Occipital lobe (tissue), 3 donors: ENCODE results near the gene PHF8. TPM values are rescaled to one million over a fixed set of nuclear protein-coding genes. Genes with fewer than 3 reads are reported as not detected.

Experiments used
- DNase-seq: peaks from one replicate; lab custom pipeline; 2025; lab: John Stamatoyannopoulos, UW
- small RNA-seq: library from RNA; depleted of rRNA; stranded (forward); fragments of <200 nt; gene quantifications from one replicate; pipeline ENCODE3, GENCODE V24; 2014
- total RNA-seq: library from RNA; depleted of rRNA; stranded (reverse); fragments of >200 nt; gene quantifications from one replicate; pipeline ENCODE4 v1.2.3, GENCODE V29; 2014

The PHF8 gene
- total RNA-seq, 1 donor from 2014 or later = 9.5 TPM

DNA sequence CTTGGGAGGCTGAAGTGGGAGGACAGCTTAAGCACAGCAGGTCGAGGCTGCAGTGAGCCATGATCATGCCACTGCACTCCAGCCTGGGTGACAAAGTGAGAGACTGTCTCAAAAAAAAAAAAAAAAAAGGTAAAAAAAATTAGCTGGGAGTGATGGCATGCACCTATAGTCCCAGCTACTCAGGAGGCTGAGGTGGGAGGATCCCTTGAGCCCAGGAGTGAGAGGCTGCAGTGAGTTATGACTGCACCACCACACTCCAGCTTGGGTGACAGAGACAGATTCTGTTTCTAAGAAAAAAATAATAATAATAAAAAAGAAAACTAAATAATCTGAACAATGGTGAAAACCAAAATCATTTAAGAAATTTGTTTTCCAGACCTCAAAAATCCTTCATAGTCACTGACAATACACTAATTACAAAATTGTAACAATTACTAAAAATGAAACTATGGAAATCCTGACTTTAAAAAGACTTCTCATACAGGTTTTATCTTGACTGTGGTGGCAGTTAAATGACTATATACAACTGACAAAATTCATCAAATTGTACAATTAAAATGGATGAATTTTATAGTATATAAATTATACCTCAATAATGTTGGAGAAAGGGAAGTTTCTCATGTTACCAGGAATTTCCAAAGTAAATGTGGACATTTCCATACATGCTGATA is 31.3 kb downstream of the PHF8 start:
- DNase-seq = no peak

DNA sequence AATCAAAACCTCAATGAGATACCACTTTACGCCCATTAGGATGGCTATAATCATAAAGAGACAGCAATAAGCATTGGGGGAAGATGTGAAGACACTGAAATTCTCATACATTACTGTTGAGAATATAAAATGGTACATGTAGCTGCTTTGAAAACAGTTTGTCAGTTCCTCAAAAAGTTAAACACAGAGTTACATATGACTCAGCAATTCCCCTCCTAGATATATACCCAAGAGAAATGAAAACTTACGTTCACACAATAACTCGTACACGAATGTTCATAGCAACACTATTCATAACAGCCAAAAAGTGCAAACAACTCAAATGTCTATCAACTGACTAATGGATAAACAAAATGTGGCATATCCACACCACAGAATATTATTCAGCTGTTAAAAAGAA is 36.6 kb downstream of the PHF8 start:
- no peak for DNase-seq

DNA sequence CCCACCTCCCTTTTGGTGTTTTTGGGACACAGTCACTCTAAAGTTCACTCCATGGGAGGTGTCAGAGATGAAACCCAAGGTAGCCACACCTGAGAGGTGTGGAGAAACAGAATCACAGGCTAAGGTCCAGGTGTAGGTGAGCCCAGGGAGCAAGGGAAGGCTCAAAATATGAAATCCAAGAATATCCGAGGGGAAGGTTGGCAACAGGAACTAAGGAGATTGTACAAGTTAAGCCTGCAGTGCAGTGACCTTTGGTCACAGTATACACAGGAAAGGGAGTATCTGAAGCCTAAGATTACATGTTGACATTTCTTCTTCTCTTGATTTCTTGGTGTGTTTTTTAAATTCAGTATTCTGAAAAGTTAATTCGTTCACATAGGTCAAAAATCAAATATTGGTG is 46.5 kb downstream of the PHF8 start:
- no peak for DNase-seq

DNA sequence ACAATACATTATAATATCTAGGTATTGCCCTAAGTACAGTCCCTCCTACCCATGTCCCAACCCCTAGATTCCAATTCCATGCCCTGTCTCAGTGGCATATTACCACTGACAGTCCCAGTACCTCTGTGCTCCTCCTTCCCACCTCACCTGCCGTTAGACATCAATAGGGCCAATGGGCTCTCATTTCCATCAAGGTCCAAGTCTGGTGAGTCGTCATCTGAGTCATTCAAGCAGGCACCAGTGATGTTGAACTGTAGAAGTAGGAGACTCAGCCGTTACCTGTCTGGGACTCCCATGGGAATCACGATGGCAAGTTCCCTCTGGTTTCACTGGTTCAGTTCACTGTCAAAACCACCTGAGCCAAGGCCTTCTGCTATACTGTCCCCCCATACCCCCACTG is 51.7 kb downstream of the PHF8 start:
- DNase-seq = no peak

DNA sequence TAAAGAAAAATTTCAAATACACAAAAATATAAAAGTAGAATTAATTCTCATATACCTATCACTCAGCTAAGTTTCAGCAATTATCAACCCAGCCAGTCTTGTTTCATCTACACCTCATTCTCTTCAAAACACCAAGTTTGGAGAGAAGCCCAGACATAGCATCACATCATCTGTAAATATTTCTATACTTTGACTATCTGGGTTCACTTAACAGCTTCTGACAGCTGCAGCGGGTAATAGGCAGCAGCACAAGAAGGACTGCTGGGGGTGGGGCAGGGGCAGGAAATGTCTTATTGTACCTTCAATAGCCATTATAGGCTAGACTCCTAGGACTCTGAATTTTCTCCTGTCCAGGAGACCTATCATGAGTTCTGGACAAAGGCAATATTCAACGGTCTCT is 54.1 kb downstream of the PHF8 start:
- no peak for DNase-seq

DNA sequence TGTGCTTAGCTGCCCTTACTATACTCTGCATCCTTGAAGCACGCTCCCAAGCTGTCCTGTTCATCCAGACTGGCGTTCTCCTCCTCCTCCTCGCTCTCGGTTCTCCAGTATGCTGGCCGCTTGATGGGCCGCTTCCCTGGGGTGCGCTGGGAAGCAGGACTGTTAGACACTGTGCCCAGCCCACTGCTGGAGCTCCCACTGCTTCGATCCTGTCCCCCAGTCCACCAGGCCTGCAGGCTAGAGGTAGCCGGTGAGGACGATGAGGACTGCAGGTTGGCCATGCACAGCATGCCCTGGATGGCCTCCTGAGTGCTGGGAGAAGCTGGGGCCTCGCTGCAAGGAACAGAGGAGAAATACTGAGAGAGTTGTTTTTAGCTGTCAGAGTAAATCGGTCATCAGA is 59.4 kb downstream of the PHF8 start:
- no peak for DNase-seq

DNA sequence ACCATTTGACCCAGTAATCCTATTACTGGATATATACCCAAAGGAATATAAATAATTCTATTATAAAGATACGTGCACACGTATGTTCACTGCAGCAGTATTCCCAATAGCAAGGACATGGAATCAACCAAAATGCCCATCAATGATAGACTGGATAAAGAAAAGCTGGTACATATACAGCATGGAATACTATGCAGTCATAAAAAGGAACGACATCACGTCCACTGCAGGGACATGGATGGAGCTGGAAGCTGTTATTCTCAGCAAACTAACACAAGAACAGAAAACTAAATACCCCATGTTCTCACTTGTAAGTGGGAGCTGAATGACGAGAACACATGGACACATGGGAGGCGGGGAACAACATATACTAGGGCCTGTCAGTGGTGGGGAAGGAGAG is 69.7 kb downstream of the PHF8 start:
- no peak for DNase-seq

DNA sequence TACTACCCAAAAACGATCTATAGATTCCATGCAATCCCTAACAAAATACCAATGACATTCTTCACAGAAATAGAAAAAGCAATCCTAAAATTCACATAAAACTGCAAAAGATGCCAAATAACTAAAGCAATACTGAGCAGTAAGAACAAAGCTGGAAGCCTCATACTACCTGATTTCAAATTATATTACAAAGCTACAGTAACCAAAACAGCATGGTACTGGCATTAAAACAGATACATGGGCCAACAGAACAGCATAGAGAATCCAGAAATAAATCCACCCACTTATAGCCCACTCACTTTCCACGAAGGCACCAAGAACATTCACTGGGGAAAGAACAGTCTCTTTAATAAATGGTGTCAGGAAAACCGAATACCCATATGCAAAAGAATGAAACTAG is 74.7 kb downstream of the PHF8 start:
- DNase-seq = no peak

DNA sequence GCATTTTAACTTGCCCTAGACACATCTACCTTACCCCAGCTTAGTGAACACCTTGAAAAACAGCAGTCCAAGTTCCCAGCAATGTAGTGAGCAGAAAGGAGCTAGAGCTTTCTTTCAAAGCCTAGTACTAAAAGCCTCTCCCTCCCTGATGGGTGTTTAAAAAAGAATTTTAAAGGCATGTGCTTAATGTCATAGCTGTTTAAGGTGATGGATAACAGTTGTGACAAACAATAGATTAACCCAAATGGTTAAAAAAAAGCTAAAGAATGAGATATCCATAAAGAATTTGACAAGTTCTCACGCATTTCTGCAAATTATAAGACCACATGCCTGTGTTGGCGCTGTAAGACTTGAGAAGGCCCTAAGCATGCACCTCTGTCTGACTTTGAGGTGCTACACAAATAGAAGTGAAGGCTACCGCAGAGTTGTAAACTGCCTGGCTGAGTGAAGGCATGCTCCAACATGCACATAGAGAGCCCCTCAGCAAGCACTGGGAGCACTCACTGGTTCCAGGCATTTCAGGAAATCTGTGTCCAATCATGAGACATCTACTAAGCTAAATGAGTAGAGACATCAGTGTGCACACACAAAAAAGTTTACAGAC is 94.0 kb downstream of the PHF8 start:
- no peak for DNase-seq

DNA sequence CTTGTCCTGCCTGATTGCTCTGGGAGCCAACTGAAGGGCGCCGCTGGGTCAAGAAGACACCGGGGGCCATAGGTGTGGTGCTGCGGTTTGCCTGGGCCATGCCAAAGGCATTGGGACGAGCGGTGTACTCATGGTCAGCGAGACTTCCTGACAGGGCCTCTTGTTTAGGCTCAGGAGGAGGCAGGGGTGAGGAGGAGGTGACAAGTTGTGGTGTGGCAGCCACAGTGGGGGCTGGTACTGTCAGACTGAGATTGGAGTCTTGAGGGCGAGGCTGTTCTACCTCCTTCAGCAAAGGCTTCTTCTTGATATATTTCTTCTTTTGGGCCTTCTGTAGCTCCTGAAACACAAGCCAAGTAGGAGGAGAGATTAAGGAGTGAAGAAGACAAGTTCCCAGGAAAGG is 104.1 kb downstream of the PHF8 start:
- no peak for DNase-seq

DNA sequence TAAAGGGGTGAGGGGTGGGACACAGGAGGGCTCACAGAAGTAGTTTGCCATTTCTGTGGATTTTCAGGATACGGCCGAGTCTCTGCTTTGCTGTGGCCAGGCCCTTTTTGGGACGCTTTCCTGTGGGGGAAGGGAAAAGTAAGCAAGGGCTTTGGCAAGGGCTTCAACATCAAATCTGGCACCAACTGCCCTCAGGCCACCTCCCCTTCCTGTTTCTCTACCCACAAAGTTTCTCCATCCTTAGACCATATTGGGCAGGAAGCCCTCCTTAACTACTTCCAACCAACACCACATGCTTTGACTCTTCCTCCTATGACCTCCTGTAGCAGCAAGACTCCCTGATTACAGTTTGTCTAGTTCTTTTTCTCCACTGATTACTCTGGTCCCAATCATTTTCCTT is 105.1 kb downstream of the PHF8 start:
- DNase-seq = no peak

DNA sequence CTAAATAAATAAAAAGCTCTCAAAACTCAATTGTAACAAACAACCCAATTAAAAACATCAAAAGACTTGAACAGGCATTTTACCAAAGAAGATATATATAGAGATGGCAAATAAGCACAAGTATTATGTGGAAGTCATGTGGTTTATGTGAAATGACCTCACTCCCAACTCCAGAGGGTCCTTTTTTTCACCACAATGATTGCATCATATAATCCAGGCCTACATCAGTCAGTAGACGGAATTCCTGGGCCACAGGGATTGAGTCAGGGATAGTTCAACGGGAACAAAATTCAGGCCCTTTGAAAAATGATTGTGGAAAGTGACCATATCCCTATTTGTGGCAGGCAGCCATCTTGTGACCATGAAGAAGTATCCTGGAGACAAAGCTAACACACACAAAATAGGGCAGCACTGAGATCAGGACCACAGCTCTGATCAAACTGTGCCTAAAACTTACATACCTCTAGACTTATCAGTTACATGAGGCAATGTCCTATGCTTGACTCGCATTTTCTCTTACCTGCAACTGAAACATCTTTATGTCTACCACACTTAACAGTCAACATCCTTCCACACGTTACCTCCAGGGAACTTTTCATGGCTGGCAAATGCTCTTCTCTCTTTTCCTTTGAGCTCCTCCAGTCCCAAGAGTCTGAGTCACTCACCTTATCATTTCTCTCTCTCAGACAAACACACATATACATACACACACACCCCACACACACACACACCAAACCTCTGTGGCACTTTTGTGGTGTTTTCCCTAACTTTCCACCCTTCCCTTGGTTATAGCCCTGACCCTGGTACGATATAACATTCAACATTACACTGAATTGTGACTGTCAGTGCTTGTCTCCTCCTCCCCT is 113.5 kb downstream of the PHF8 start:
- DNase-seq = no peak

DNA sequence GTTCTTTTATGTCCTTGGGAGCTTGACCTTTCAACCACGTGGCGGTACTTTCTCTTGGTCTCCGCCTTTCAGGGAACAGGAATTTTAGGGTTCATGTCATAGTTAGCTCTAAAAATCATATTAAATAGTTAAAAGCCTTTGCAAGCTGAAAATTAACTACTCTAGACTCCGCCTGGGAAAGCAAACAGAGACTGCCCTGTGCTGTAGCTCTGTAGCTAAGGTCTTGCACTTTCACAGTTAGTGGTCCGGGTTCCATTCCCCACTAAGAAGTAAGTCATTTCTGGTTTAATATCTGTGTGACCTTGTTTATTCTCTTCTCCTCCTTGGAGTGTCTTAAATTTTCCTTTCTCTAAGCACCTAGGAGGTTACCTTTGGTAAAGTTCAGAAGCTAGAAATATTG is 118.2 kb downstream of the PHF8 start:
- DNase-seq = no peak

DNA sequence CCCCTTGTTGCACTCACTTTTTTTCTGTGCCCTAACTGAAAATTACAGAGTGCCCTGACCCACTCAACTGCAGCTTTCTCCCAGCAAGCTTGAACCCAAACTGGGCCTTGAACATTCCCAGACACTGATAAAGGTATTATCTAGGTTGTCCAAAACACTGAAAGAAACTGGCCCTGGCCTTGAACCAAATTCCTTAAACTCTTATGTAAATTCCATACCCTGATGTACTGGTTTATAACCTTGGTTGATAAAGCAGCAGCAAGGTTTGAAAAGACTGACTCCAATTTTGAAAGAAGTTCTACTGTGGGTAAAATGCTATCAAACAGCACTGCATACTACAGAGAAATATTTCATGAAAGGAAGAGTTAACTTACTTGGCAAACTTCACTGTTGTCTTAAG is 125.6 kb downstream of the PHF8 start:
- DNase-seq = no peak

DNA sequence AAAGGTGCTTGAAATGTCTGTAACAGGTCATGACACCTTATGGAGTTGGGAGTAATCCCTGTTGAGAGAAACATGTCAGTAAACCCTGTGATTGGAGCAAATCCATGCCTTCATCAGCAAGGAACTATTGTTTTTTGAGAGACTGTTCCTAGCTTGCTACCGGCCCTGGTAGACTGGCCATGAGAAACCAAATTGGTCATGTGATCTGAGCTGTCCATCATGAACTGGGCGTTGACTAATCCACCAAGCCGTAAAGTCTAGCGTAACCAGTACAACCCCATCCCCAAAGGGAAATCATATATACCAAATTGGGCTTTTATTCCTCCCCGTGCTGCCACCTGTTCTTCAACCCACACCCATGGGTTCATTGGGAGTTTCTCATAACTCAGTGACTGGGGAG is 143.7 kb downstream of the PHF8 start:
- DNase-seq = no peak

DNA sequence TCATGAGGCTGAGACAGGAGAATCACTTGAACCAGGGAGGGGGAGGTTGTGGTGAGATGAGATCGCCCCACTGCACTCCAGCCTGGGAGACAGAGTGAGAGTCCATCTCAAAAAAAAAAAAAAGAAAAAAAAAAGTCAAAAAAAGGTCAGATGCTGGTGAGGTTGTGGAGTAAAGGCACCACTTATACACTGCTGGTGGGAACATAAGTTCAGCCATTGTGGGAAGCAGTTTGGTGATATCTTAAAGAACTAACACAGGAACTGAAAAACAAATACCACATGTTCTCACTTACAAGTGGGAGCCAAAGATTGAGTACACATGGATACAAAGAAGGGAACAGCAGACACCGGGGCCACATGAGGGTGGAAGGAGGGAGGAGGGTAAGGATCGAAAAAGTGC is 149.0 kb downstream of the PHF8 start:
- DNase-seq = no peak

Small RNAs within 50 kb of the gene (small RNA-seq; reads per million reads assigned to genes)
- 0.29 reads per million, percentile 10 among the genes with 10 or more reads in this experiment for gene RNA5SP505

Other genes starting within 250 kb of the PHF8 start
- 7.2 TPM for gene FAM120C, start 138.8 kb upstream of the PHF8 start, total RNA-seq